Ovary (tissue), 3 donors: ENCODE results near the gene INO80.

Source experiments
- EP300 ChIP-seq: sonication (generic); formaldehyde crosslinking; IDR thresholded peaks from one replicate; pipeline ENCODE4 v1.6.1; 2017; ENCODE audit warnings: antibody characterized with exemption
- POLR2A ChIP-seq: fragments of 450-650 bp; IDR thresholded peaks from one replicate; pipeline ENCODE4 v1.6.1; 2017; ENCODE audit warnings: antibody characterized with exemption, mild to moderate bottlenecking, moderate library complexity
- TF ChIP-seq, protein P1 (sequence below), 3 donors: fragments of 450-650 bp in 2 of 3; fragments of 200-600 bp in 1 of 3; IDR thresholded peaks; one replicate each; pipeline versions ENCODE4 v1.5.1 to v1.8.0; 2016 to 2022; ENCODE audit warnings: antibody characterized with exemption in 3 of 3, mild to moderate bottlenecking in 1 of 3
- donor health status: DM: no; HTN: no; CAD: no.

DNA sequence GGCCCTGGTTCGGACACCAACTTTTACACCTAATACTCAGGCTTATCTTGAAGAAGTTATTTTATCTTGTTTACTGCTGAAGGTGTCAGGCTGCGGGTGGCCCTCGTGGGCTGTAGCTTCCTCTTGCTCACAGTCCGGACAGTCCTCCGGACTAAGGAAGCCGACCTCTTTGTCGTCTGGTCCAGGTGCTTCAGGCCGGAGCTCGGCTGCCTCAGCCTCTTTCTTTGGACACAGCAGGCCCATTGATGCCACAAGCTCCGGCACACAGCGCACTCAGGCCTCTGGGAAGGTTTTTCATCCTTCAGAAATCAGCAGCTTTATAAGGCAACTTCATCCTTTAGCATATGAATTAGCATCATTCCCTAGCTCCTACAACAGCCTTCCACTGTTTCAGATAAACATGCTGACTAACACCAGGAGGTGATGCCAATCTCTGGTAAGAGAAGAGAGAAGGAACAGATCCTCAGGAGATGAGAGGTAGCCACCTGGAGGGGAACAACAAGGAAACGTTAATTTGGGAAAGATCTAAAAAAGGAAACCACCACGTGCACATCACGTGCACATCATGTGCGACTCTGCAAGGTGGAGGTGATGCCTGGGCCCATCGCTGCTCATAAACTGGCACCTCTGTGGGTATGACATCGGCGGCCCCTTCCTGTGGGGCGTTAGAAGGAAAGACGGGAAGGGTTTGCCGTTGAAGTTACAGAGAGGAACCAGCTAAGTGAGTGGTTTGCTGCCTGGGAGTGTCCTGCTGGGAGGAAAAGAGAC is 167.2 kb downstream of the INO80 start:
- TF ChIP-seq, protein P1, sequence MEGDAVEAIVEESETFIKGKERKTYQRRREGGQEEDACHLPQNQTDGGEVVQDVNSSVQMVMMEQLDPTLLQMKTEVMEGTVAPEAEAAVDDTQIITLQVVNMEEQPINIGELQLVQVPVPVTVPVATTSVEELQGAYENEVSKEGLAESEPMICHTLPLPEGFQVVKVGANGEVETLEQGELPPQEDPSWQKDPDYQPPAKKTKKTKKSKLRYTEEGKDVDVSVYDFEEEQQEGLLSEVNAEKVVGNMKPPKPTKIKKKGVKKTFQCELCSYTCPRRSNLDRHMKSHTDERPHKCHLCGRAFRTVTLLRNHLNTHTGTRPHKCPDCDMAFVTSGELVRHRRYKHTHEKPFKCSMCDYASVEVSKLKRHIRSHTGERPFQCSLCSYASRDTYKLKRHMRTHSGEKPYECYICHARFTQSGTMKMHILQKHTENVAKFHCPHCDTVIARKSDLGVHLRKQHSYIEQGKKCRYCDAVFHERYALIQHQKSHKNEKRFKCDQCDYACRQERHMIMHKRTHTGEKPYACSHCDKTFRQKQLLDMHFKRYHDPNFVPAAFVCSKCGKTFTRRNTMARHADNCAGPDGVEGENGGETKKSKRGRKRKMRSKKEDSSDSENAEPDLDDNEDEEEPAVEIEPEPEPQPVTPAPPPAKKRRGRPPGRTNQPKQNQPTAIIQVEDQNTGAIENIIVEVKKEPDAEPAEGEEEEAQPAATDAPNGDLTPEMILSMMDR (IDR thresholded peaks at IDR 0.05), result no peak
- TF ChIP-seq POLR2A (no peak), EP300 (no peak)
